ENCODE data around the gene OPRM1.

Gene OPRM1

DNA sequence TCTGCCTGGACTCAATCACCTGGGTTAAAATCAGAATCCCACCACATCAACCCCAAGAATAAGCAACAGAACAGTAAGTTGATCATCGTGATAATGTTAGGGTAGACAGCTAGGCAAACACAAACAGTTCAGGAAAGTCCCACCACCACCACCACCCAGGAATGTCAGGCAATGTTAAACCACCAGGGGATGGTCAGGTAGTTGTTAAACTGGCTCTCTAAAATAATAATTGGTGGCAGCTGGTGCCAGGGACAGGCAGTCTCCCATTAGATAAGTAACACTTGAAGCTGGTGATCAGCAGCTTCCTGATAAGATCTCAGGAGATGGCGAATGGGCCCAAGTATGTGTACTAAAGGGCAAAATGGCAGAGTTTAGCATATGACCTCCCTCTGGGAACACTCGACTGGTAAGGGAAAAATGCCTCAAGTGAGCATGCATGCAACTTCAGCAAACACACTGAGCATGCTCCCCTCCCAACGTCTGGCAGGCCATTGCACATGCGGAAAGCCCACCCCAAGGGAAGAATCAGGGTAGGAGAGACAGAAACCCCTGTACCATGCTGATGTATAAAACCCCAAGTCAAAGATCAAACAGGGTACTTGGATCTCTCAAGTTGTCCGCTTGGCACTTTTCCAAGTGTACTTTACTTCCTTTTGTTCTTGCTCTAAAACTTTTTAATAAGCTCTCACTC lies 250.9 kb downstream of the OPRM1 start:
- no peak for DNase-seq

GRCh38 chr6:154292066-154292465 lies 253.0 kb downstream of the OPRM1 start:
- DNase-seq: no peak

DNA sequence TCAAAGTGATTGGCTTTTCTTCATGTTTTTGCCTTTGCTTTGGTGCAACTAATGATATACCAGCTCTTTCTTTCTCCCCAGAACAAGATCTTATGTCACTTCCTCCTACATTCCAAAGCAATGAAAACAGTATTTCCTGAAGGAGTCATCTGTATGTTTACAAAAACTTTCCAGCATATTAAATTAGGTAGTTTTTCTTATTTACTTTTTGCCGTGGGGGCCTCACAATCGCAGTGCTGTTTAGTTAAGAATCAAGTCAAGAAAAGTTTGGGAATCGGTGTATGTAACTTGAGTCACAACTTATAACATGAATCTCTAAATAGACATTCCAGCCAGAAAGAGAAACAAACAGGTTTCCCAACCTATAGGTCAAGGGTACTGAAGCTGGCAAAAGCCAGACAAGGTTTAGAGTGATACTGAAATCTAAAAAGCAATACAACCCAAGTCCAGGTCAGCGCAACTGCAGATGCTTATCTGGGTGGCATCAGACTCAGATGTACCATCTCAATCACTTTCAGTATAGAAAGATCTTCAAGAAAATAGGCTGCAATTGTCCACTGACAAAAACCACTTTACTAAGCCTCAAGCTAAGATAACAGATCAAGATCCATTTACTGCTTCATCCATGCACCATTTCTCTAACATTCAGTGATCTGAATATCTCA lies 253.9 kb downstream of the OPRM1 start:
- DNase-seq: no peak

- DNase-seq: no peak
Observed at GRCh38 chr6:154295733-154296132, 256.7 kb downstream of the OPRM1 start.

Data from CD4-positive, alpha-beta T cell treated with Interferon alpha-2 for 1 hour (primary cell).